NT2/D1 (cell line): ENCODE data around the gene ZNF189.

Experiments
- SUZ12 ChIP-seq: IDR thresholded peaks from 2 replicates; pipeline ENCODE4 v1.6.1; 2011; ENCODE audit not compliant: insufficient read length, insufficient read depth; ENCODE audit errors: extremely low read depth
- YY1 ChIP-seq: IDR thresholded peaks from 2 replicates; pipeline ENCODE4 v1.6.1; 2011; ENCODE audit not compliant: insufficient read length, insufficient read depth
- ZNF274 ChIP-seq: IDR thresholded peaks from 2 replicates; pipeline ENCODE4 v1.6.1; 2011; ENCODE audit warnings: mild to moderate bottlenecking, low read depth, low read length

GRCh38 chr9:101352892-101353463 lies 45.7 kb upstream of the ZNF189 start:
- TF ChIP-seq ZNF274 = no peak
- no peak for TF ChIP-seq YY1
- no peak for TF ChIP-seq SUZ12
